Right forelimb (tissue), 1 donor: ENCODE measurements around the gene TTC34.

Experiments used
- DNase-seq: peaks from one replicate; pipeline ENCODE4 v3.0.0-alpha.2; 2018

TTC34 gene

GRCh38 chr1:2801535-2802291, at the start of gene TTC34:
Gene TTC34, minus strand, starts transcription at chr1:2801693. Its CDS starts 866 bp downstream, at chr1:2800827.
- no peak for DNase-seq

- no peak for DNase-seq
These were observed 49.0 kb upstream of the TTC34 start for GRCh38 chr1:2850502-2850901.

- DNase-seq: no peak
These were observed 46.6 kb upstream of the TTC34 start for GRCh38 chr1:2848006-2848670.

GRCh38 chr1:2847086-2847985, 45.8 kb upstream of the TTC34 start:
- DNase-seq: no peak

- no peak for DNase-seq
These were observed 44.4 kb upstream of the TTC34 start for GRCh38 chr1:2845869-2846268.

- DNase-seq: no peak
These were observed 38.7 kb upstream of the TTC34 start for GRCh38 chr1:2840036-2840809.

GRCh38 chr1:2837823-2838222, 36.3 kb upstream of the TTC34 start:
- no peak for DNase-seq

GRCh38 chr1:2837316-2837715, 35.8 kb upstream of the TTC34 start:
- no peak for DNase-seq

GRCh38 chr1:2836333-2836970, 35.0 kb upstream of the TTC34 start:
- no peak for DNase-seq

GRCh38 chr1:2835650-2836159, 34.2 kb upstream of the TTC34 start:
- no peak for DNase-seq

- DNase-seq: no peak
These were observed 33.5 kb upstream of the TTC34 start for GRCh38 chr1:2834741-2835564.

- no peak for DNase-seq
These were observed 32.6 kb upstream of the TTC34 start for GRCh38 chr1:2834146-2834475.

- no peak for DNase-seq
These were observed 32.1 kb upstream of the TTC34 start for GRCh38 chr1:2833454-2834145.

- no peak for DNase-seq
These were observed 31.3 kb upstream of the TTC34 start for GRCh38 chr1:2832506-2833453.

- no peak for DNase-seq
These were observed 30.2 kb upstream of the TTC34 start for GRCh38 chr1:2831596-2832212.

GRCh38 chr1:2830761-2831425, 29.4 kb upstream of the TTC34 start:
- DNase-seq: no peak

GRCh38 chr1:2829846-2830615, 28.5 kb upstream of the TTC34 start:
- no peak for DNase-seq
